GM21723 (cell line): Measurements from ENCODE around the gene AP1S3.
"Not testable (repeated sequence)": the region's sequence is repeated elsewhere in the genome, so short reads cannot be mapped to it uniquely, and the experiment has no call there.

ENCODE experiments used
- ATAC-seq: cut with Tn5 transposase; IDR thresholded peaks from one replicate; pipeline ENCODE4 v1.9.1; 2021; ENCODE audit warnings: mild to moderate bottlenecking, moderate library complexity; ENCODE audit not compliant: unreplicated experiment

The AP1S3 gene

DNA sequence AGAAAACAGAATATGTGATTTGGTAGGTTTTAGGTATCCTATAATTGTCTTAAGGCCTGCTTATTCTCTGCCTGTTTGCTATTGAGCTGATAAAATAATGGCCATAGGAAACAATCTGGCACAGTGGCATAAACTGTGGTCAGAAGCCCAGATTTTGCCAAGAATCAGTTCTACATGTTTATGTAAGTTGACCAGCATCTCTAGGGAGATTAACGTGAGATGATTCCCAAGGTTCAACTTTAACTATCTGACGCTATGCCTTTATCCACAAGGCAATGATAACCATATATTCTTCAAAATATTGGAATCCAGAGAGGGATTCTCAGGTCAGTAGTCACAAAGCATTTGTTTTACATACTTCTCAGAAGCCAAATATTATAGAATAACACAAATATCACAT lies 25.6 kb downstream of the AP1S3 start:
- ATAC-seq, result no peak

DNA sequence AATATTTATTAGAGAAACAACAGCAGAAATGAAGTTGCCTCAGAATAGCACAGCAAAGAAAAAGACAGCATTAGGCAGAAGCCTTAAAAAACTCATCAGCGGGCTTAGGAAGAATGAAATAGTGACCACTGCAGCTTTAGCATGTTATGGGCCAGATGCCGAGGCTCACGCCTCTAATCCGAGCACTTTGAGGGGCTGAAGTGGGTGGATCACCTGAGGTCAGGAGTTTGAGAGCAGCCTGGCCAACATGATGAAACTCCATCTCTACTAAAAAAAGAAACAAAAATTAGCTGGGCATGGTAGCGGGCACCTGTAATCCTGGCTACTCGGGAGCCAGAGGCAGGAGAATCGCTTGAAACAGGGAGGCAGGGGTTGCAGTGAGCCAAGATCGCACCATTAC lies 32.4 kb downstream of the AP1S3 start:
- ATAC-seq, result no peak

DNA sequence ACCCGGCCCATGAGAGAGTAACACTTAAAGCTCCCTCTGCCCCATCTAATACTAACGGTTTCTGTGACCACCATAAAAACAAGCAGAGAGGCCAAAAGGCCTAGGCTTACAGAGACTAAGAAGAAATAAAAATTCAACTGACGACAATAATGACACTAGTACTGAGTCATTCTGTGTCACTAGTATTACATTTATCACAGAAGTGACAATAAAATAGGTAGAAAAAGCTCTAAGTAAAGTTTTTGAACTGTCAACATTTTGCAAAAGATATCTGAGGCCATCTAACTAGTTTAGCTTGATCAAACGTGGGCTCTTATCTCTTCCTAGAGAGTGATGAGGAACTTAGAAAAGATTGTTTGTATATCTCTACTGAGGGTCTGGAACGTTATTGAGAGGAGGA lies 35.6 kb downstream of the AP1S3 start:
- no peak for ATAC-seq

DNA sequence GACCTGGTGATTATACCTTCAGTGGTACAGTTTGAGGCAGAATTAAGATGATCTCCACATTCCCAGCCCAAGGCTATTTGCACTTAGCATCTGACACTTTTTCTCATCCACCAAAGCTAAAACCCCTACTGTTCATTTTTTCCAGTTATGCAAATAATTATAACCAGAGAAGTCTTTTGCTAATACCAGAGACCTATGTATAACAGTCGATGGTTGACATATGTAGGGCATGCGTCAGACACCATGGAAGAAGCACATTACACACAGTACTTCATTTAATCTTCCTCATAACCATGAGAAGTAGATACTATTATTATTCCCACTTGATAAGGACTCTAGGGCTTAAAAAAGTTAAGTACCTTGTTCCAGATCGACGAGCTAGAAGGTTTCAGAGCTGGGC lies 36.5 kb downstream of the AP1S3 start:
- no peak for ATAC-seq

DNA sequence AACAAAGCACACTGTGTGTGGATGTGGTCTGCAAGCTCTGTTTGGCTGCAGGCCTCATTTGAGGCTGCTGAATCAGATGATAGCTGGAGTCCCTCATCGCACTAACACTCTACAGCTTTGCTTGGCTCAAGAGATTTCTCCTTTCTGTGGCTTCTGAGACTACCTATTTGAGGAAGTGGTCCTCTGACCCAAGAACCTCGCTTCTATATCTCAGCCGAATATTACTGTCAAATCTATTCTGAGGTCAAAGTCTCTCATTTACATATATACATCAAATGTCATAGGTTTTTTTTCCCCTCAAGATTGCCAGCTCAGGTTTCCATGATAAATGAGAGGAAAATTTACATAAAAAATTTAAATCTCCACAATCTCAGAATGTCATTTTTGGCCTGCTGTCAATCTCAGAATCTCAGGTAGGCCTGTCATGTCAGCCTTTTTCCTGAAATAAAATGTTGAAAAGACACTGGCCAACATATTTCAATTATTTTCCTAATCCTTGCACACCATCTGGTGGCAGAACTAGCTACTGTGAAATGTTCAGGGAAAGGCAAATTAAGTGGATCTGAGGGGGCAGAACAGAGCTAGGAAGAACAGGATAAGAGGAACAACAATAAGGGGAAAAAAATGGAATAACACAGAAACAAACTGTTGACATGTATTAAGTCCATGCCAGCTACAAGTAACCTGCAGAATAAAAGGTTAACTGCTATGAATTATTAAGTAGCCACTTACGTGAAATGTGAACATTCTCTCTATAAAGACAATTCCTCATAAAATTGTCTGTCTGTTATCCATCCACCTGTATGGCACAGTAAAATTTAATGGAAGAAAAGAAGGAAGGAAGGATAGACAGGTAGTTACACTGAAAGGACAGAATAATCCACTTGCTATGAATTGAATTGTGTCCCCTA lies 39.3 kb downstream of the AP1S3 start:
- ATAC-seq, result peak; percentile 97

DNA sequence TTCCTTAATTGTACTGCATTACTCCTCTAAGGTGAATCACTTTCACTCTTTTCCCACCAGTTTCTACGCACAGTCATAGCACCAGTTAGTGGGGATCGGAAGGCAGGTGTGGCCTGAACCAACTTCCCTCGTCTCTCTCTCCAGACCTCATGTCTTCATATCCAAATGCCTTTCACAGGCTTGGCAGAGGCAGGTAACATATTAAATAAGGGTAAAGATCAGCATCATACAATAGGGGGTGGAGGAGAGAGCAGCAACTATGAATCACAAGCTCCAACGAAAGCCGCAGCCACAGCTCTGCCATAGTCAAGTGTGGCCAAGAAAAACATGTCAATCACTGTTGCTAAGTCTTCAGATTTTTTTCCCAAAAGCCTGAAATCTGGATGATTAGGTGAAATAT lies 40.3 kb downstream of the AP1S3 start:
- no peak for ATAC-seq

DNA sequence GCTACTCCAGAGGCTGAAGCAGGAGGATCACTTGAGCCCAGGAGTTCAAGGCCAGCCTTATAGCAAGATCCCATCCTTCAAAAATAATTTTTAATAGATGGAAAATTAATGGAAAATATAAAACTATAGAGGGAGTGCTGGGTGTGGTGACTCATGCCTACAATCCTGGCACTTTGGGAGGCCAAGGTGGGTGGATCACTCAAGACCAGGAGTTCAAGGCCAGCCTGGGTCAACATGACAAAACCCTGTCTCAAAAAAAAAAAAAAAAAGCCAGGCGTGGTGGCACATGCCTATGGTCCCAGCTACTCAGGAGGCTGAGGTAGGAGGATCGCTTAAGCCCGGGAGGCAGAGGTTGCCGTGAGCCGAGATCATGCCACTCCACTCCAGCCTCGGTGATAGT lies 48.0 kb downstream of the AP1S3 start:
- no peak for ATAC-seq

DNA sequence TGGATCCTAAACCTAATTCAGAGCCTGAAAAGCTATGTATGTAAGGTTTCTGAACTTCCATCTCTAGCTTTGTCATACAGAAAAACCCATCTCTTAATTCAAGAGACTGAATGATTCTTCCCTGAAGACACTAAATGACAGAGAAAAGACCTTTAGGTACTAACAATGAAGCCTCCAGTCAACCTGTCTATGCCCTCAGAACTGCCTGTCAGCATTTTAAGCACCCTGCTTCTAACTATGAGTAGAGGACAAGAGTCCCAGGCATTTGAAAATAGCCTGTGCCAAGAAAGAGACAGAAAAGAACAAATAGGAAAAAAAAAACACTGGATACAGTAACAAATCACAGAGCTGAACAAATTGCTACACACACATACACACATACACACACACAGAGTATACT lies 48.6 kb downstream of the AP1S3 start:
- ATAC-seq, result no peak

DNA sequence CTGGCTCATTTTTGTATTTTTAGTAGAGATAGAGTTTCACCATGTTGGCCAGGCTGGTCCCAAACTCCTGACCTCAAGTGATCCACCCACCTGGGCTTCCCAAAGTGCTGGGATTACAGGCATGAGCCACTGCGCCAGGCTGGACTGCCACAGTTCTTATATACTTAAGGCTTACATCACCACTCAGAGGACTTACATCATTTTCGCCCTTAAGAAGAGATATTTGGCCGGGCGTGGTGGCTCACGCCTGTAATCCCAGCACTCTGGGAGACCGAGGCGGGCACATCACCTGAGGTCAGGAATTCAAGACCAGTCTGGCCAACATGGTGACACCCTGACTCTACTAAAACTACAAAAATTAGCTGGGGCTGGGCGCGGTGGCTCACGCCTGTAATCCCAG lies 49.3 kb downstream of the AP1S3 start:
- ATAC-seq, result not testable (repeated sequence)

DNA sequence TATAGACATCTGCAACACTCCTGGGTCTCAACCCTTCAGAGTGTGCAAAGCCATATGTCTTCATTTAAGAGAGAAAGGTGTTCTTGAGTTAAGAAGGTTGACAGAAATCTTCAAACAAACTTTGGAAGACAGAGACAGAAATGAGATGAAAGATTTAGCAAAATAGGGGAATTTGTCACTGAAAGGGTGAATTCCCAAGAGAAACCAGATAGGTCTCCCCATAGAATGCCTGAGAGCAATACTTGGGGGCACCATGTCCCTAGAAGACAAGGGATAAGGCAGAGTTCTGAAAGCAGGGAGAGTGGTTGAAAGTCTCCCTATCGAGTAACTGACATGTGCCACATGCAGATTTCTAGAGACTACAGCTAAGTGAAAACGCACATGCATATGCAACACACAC lies 50.0 kb downstream of the AP1S3 start:
- peak; percentile 64 for ATAC-seq

DNA sequence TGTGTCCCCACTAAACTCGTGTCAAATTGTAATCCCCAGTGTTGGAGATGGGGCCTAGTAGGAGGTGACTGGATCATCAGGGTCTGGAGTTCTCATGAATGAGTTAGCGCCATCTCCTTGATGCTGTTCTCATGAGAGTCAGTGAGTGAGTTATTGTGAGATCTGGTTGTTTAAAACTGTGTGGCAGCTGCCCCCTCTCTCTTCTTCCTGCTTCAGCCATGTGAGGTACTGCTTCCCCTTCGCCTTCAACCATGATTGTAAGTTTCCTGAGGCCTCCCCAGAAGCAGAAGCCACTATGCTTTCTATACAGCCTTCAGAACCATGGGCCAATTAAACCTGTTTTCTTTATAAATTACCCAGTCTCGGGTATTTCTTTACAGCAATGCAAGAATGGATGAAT lies 50.4 kb downstream of the AP1S3 start:
- ATAC-seq, result peak; percentile 70

DNA sequence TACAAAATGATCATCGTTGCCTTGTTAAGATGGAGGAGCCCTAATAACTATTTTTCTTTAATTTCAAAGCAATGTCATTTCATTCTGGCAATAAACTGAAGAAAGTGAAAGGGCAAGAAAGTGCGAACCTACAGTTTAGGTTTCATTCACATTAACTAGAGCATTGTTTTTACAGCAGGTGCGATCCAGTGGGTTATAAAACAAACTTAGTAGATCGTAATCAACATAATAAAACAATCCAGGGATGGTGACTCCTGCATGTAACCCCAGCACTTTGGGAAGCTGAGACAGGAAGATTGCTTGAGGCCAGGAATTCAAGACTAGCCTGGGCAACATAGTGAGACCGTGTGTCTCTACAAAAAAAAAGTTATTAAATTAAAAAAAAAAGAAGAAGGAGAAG lies 51.1 kb downstream of the AP1S3 start:
- no peak for ATAC-seq

DNA sequence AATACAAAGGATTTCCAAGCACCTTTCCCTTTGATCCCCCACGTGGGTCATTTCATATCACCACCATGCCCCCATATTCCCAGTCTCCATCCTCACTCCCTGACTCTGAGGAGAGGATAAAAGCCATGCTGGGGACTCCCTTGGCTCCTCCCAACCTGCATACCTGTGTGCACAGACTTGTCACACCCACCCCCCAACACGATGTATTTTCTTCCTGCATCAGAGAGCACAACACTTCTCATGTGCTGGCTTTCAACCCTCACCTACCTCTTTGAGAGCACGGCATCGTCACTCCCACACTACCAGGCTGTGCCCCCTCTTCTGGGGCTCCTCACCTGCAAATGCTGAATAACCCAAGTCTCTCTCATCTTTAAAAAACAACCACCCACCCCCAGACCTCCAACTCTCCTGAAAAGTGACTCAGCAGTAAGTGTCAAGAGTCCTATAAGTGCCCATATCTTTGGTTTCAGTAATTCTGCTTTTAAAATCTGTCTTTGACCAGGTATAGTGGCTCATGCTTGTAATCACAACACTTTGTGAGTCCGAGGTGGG lies 53.1 kb downstream of the AP1S3 start:
- no peak for ATAC-seq

DNA sequence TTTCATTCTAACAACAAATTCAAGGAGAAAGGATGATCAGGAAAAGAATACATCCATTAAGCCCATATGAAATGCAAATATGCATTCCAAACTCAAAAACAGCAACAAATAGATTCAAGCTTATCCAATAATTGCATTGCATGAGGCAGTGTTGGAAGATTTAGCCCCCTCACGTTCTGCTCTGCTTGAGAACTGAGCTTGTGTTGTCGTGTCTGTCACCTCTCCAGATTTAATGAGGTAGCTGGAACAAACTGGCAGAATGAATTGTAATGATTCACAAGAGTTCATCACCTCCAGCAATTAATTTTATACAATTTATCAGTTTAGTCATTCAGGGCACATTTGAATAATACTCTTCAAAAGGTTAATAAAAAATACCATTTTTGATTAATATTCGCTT lies 54.8 kb downstream of the AP1S3 start:
- no peak for ATAC-seq

DNA sequence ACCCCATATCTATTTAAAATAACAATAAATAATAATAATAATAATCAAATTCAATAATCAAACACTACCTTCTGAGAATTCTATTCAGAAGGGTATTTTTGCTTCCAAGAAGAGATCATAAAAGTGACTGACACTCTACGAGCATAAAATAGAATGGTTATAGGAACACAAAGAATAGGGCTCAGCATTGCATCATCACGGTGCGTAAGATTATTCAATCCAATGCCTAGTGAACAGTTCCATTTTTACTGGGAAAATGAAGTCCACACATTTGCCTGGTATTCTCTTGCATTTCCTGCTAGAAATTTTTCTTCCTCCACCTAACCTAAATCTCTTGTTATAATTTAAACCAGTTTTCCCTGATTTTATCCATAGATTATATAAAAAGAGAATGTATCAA lies 55.8 kb downstream of the AP1S3 start:
- ATAC-seq, result no peak

DNA sequence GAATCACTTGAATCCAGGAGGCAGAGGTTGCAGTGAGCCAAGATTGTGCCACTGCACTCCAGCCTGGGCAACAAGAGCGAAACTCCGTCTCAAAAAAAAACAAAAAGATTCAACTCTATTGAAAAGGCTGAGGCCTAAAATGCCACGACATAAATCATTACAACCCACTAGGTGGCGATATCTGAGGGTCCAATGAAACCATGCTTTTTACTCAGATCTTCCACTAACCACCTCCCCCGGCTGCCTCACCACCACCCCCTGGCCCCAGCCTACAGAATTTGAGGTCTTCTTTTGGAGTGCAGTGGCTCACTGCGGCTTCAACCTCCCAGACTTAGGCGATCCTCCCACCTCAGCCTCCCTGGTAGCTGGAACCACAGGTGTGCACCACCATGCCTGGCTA lies 57.5 kb downstream of the AP1S3 start:
- ATAC-seq, result peak; percentile 76

DNA sequence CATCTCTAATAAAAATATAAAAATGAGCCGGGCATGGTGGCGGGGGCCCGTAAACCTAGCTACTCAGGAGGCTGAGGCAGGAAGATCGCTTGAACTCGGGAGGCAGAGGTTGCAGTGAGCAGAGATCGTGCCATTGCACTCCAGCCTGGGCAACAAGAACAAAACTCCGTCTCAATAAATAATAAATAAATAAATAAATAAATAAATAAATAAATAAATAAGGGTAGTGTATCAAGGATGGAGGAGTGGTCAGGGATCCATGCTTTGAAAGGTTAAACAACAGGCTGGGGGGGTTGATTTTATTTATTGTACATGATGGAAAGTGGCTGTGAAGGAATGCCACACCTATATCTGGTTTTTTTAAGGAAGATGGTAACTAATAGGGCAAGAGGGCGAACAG lies 63.2 kb downstream of the AP1S3 start:
- no peak for ATAC-seq

DNA sequence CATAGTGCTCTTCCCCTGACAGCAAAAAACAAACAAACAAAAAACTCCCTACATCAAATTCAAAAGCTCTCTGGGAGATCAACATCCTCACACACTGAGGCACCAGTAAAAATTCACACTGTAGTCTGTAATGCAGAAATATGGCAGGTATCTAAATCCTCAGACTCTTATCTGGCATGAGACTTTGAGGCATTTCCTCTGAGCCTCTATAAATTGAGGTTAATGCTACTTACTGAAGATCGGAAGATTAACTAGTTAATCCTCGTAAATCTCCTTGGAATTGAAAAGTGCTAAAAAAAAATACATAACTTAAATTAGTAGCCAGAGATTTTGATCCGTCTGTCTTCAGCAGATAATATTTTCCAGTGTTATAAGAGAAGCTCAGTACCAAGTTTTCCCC lies 65.0 kb downstream of the AP1S3 start:
- ATAC-seq, result no peak

DNA sequence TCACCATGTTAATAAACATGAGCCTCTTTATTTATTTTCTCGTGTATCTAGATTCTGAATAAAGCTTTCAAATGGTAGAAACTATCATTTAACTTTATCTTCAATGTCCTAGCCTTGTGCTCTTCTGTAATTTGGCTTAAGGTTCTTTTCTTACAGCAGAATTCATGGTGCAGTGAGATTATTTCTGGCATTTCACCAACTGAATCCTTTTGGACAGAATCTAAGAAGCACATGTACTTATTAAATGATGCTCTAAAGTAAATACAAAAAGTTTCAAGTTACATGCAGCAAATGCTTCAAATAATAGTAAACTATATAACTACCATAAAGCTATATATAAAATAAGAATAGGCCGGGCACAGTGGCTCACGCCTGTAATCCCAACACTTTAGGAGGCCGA lies 65.9 kb downstream of the AP1S3 start:
- no peak for ATAC-seq

DNA sequence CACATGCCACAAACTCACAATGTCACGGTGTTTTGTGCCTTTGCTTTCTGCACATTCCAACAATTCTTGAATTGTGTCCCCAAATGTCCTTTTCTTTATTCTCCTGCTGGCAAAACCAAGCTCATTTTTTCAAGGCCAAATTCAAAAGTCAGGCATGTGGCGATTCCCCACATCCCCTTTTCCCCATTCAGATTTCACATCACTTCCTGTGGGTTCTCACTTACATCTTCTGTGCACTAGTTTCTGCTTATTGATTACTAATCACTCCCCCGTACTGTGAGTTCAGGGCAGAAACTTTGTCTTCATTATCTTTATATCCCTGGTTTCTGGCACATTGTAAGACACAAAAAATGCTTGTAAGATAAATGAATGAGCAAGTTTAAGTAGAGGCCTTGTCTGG lies 69.2 kb downstream of the AP1S3 start:
- ATAC-seq, result no peak

DNA sequence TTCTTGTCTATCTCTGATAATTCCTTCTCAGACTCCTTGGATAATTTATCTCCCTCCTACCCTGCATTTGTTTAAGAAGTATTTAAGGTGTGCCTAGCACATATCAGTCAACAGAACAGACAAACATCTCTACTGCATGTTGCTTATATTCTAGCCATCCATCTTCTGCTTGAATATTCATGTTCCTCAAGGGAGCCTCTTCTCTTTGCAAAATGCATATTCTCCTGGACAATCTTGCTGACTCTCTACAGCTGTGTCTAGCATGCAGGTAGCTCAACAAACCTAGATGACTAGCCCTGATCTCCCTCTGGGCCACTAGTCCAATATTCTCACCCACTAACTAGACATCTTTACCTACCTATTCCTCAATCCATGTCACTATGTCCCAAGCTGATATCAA lies 70.0 kb downstream of the AP1S3 start:
- ATAC-seq, result no peak

DNA sequence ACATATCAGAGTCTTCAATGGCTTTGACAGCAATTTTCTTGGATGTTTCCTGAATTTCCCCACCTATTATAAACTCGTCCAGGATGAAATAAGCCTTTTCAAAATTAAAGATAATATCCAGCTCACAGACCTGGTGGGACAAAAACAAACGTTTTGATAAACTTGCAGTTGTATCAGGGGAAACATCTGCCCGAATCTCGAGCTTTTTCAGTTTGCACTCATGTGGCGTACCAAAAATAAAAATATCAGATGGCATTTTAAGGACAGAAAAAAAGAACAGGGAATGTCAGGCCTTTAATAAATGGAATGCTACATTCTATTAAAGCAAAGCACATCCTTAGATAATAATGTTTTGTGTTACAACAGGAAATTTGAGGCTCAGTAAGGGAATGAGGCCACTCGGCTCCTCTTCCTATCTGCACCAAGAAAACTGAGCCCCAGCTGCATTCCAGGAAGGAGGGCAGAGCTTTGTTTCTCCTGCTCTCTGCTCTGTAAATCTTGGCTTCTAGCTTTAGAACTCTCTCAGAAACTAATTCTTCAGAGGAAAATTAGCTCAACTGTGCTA lies 72.1 kb downstream of the AP1S3 start:
- no peak for ATAC-seq
